Right cardiac atrium (tissue), 5 donors: ENCODE measurements around the gene TRAFD1. TPM values are rescaled to one million over a fixed set of nuclear protein-coding genes. Genes with fewer than 3 reads are reported as not detected.
"Not testable (repeated sequence)": the region's sequence is repeated elsewhere in the genome, so short reads cannot be mapped to it uniquely, and the experiment has no call there.

Source experiments
- ATAC-seq, 2 donors: fragments of 200-7000 bp; cut with Tn5 transposase; one replicate each; pipeline versions ENCODE4 v1.8.0 to v1.9.1; 2020; ENCODE audit warnings: moderate library complexity in 2 of 2, mild to moderate bottlenecking in 1 of 2
- DNase-seq, 3 donors: peaks; one replicate each; pipeline ENCODE4 v3.0.0-alpha.2; 2020
- H3K27ac ChIP-seq: one replicate; pipeline ENCODE4 v1.5.1; 2013; ENCODE audit warnings: mild to moderate bottlenecking, low read length, control low read depth, moderate library complexity
- H3K27me3 ChIP-seq: one replicate; pipeline ENCODE4 v1.6.1; 2013; ENCODE audit not compliant: control insufficient read depth, insufficient read depth
- H3K4me1 ChIP-seq: one replicate; pipeline ENCODE4 v1.6.1; 2013; ENCODE audit warnings: low read length; ENCODE audit not compliant: control insufficient read depth, insufficient read depth
- H3K4me3 ChIP-seq: one replicate; pipeline ENCODE4 v1.5.1; 2013; ENCODE audit warnings: low read length, control low read depth
- H3K9me3 ChIP-seq: one replicate; pipeline ENCODE4 v1.6.1; 2013; ENCODE audit warnings: low read length; ENCODE audit not compliant: control insufficient read depth
- WGBS: extraction: QIAGEN DNeasy Blood & Tissue Kit; methylation state at CpG from one replicate; pipeline ENCODE4 v1.1.7; 2013; 5-methylcytosine and 5-hydroxymethylcytosine counted together
- intact Hi-C, 4 donors: fragments of 100-400 bp; cut with DNase I; formaldehyde crosslinking; loops; one replicate each; pipeline versions ENCODE4 v1.11.0 to v1.14.0; 2022 to 2023
- long read RNA-seq, 4 donors: library from polyadenylated mRNA; unstranded; transcript quantifications; one replicate each; pipeline ENCODE4 v2.0.0, GENCODE V29; 2020 to 2021
- polyA plus RNA-seq: library from polyadenylated mRNA; stranded (reverse); fragments of 200-250 nt; gene quantifications from one replicate; pipeline ENCODE4 v1.2.3, GENCODE V29; 2013
- total RNA-seq, 4 donors: library from RNA; stranded (reverse); fragmentation: NEBNext Ultra II Directional; extraction: Animal tissue kit (Norgen Biotek cat#: 25700); gene quantifications; one replicate each; pipeline ENCODE4 v1.2.1, GENCODE V29; 2021
- donor health status: healthy with polysubstance abuse.
- donor health status: DM: no; HTN: yes; CAD: no.
- donor health status: DM: no; HTN: no; CAD: no.
- donor health status: DM: no; HTN: yes; CAD: no; lungs with severe emphysema.
- donor health status: DM: yes; HTN: yes; CAD: no.

Gene TRAFD1, protein sequence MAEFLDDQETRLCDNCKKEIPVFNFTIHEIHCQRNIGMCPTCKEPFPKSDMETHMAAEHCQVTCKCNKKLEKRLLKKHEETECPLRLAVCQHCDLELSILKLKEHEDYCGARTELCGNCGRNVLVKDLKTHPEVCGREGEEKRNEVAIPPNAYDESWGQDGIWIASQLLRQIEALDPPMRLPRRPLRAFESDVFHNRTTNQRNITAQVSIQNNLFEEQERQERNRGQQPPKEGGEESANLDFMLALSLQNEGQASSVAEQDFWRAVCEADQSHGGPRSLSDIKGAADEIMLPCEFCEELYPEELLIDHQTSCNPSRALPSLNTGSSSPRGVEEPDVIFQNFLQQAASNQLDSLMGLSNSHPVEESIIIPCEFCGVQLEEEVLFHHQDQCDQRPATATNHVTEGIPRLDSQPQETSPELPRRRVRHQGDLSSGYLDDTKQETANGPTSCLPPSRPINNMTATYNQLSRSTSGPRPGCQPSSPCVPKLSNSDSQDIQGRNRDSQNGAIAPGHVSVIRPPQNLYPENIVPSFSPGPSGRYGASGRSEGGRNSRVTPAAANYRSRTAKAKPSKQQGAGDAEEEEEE
- total RNA-seq (10 to 100 TPM; 21.9 to 24.5 (median 23.9) TPM), polyA plus RNA-seq (13.4 TPM)
- long read RNA-seq, donor 1, transcript TRAFD1-202 (12 exons, 2,697 nt), result major isoform, 39 of 56 reads
- long read RNA-seq, donor 1, partial matches to known transcripts, result 6 of 56 reads
- long read RNA-seq, donor 1, other reads (novel, unspliced or antisense), result 8 of 56 reads
- long read RNA-seq, donor 2, transcript TRAFD1-202 (12 exons, 2,697 nt), result major isoform, 19 of 23 reads
- long read RNA-seq, donor 2, partial matches to known transcripts, result 2 of 23 reads
- long read RNA-seq, donor 2, other reads (novel, unspliced or antisense), result 2 of 23 reads
- long read RNA-seq, donor 3, transcript TRAFD1-202 (12 exons, 2,697 nt), result major isoform, 68 of 94 reads
- long read RNA-seq, donor 3, transcript TRAFD1-201 (12 exons, 3,178 nt), result minor isoform, 5 of 94 reads
- long read RNA-seq, donor 3, partial matches to known transcripts, result 15 of 94 reads
- long read RNA-seq, donor 3, other reads (novel, unspliced or antisense), result 6 of 94 reads
- long read RNA-seq, donor 4, transcript TRAFD1-202 (12 exons, 2,697 nt), result major isoform, 19 of 26 reads
- long read RNA-seq, donor 4, partial matches to known transcripts, result 5 of 26 reads
- long read RNA-seq, donor 4, other reads (novel, unspliced or antisense), result 1 of 26 reads

DNA sequence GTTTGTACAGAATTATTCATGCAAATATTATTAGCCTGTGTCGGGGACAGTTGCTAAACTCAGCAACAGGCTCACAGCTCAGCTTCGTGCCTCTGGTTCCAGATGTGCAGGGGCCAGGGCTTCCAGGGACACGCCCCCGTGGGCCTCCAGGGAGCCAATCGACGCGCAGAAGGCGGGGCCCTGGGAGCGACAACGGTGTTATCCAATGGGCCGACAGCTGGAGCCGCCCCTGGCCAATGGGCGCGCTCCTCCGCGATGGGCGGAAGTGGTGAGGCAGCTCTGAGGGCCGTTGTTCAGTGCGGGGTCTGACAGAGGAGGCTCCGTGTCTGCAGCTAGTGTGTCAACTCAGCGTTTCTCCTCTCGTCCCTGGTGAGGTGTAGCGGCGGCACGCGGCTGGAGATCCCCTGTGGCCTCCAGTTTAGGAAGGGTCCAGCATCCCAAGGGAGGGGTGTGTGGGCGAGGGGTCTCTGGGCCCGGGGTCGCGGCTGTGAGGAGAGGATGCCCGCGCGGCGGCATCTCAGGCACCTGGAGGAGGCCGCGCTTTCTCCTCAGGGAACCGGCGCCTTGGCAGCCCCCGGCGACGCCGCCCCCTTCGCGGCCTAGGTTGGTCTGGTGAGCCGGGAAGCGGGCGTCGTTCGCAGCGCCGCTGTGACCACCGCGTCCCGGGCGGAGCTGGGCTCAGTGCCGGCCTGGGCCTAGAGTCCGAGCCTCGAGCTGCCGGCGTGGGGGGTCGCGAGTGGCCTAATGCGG is at the start of gene TRAFD1:
TRAFD1 (plus strand) TSS at position 311 of the 750 bp plus-strand sequence. CDS start 4,963 bp downstream, outside the sequence.
- Histone ChIP-seq H3K27me3 (no peaks in the 10 kb centered on the region), H3K27ac (peak within 1 kb of the TSS; percentile 91), H3K4me3 (peak within 1 kb of the TSS; percentile 61), H3K9me3 (no peaks in the 10 kb centered on the region), H3K4me1 (peaks cover 6% of the 10 kb centered on the region)
- ATAC-seq (peak; percentile 98 to 99), DNase-seq (peak; percentile 98 to 100 (median 99))
- WGBS, result under 1% methylated on average over 63 of the region's 63 CpGs
- intact Hi-C loops, result no loop called here

DNA sequence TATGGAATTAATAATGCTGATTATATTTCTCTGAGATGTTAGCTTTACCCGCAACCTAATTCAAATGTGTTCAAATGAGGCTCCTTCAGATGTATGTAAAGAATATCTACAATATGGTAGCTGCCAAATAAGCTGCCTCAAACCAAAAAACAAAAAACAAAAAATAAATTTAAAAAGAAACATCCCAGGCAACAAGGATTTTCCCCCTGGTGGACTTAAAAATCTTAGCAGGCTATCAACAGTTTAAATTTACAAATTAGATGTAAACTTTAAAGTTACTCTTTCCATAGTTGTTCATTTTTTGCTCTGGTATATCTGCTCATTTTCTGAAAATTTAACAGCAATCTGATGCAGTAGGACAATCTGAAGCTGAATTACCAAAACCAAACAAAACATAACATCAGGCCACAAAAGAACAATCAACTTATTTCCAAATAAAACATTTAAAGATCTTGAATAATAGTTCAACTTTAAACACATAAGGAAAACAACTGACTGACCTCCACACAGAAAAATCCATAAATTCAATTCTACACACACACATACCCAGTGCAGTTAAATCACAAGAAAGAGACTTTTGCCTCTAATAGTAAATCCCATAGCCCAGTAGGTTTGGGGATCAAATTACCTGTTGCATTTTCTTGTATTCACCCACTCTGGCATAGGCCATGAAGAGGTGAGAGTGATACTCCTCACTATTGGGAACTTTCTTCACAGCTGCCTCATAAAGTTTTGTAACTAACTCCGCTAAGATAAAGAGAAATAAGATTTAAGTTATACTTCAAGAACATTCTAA is 38.1 kb upstream of the TRAFD1 start:
- ATAC-seq (no peak), DNase-seq (no peak)
- no peaks in the 10 kb centered on the region for H3K4me1 ChIP-seq
- WGBS, result 96% methylated on average over 2 of the region's 2 CpGs
- H3K9me3 ChIP-seq, result no peaks in the 10 kb centered on the region
- H3K27ac ChIP-seq, result no peak overlapping the region
- no peak overlapping the region for H3K4me3 ChIP-seq
- intact Hi-C loops, result no loop called here
- H3K27me3 ChIP-seq, result no peaks in the 10 kb centered on the region

DNA sequence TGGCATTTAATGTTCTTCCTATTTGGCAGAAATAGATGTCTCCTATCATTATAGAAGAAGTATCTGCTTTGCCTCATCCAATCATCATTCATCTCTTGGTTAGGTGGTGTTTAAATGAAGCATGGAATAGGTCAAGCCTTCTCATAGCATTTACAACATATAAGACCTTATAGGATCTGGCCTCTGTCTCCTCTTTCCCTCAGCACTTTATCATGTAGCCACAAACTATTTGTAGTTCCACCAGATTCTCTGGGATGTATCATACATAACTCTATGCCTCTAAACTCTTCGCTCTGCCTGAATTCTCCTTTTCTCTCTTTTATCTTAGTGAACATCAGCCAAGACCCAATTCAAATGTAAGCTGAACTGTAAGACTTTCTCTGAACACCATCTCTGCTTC is 37.5 kb upstream of the TRAFD1 start:
- Histone ChIP-seq H3K4me3 (no peak overlapping the region), H3K4me1 (no peaks in the 10 kb centered on the region), H3K27ac (no peak overlapping the region), H3K27me3 (no peaks in the 10 kb centered on the region), H3K9me3 (no peaks in the 10 kb centered on the region)
- intact Hi-C loops, result no loop called here
- no peak for DNase-seq
- ATAC-seq, result no peak
- WGBS, result 97% methylated on average over 1 of the region's 1 CpG

DNA sequence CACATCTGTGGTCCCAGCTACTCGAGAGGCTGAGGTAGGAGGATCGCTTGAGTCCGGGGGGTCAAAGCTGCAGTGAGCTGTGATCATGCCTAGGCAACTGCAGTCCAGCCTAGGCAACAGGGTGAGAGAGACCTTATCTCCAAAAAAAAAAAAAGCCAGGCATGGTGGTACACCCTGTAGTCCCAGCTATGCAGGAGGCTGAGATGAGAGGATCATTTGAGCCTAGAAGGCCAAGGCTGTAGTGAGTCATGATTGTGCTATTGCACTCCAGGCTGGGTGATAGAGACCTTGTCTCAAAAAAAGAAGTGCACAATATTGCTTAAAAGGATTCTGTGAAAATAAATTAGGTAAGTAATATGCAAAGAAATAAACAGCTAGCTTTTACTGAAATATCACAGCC is 33.8 kb upstream of the TRAFD1 start:
- ATAC-seq (no peak), DNase-seq (no peak)
- Histone ChIP-seq H3K4me3 (no peak overlapping the region), H3K27ac (no peak overlapping the region), H3K9me3 (no peaks in the 10 kb centered on the region), H3K4me1 (no peaks in the 10 kb centered on the region), H3K27me3 (no peaks in the 10 kb centered on the region)
- WGBS, result 96% methylated on average over 3 of the region's 3 CpGs
- intact Hi-C loops, result loop anchor here in 1 of 4 donors (10.0 kb wide), 1 partner anchor 147 kb away; no protein-coding TSS in a partner anchor

DNA sequence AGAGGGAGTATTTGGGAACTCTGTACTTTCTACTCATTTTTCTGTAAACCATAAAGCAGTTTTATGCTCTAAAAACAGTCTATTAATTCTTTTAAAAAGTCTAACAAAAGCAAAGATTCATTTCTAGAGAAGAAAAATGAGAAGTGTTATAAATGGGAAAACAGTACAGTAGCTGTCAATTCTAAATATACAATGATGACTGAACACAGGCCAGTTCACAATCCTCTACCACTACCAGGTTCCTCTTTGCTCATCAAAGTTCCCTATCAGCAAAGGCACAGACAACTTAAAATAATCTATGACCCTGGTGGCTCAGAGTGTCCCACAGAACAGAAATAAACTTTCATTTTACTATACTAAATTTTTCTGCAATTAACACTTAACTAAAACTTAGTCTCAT is 29.3 kb upstream of the TRAFD1 start:
- ATAC-seq, result peak in 1 of 2 donors; percentile 31
- H3K27ac ChIP-seq, result no peak overlapping the region

DNA sequence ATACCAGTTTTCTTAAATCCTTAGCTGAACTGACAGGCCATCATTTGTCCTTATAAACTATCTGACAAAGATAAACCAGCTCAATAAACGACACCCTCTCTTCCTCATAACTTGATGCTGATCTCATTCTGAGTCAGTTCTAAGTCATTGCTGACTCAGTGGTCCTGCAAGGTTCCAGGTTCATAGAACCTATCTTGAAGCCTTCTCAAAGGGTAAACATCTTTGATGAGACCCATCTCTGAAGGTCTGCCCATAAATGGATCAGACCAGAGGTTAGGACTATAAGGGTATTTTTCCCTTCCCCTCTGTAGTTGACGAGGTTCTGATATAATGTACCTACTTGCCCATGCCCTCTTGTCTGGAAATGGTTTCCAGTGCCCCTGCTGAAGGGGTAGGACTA is 28.7 kb upstream of the TRAFD1 start:
- intact Hi-C loops, result loop anchor here in 1 of 4 donors (10.0 kb wide), 1 partner anchor 152 kb away; no protein-coding TSS in a partner anchor
- H3K27me3 ChIP-seq, result no peaks in the 10 kb centered on the region
- H3K9me3 ChIP-seq, result no peaks in the 10 kb centered on the region
- no peaks in the 10 kb centered on the region for H3K4me1 ChIP-seq
- 55% methylated on average over 2 of the region's 2 CpGs for WGBS
- DNase-seq (no peak), ATAC-seq (peak in 1 of 2 donors; percentile 20)
- no peak overlapping the region for H3K27ac ChIP-seq
- H3K4me3 ChIP-seq, result no peak overlapping the region

More for the DNA sequence above, 29.3 kb upstream of the TRAFD1 start:
- no peak for DNase-seq
- H3K9me3 ChIP-seq, result no peaks in the 10 kb centered on the region
- H3K27me3 ChIP-seq, result no peaks in the 10 kb centered on the region
- intact Hi-C loops, result loop anchor here in 1 of 4 donors (10.0 kb wide), 1 partner anchor 151 kb away; no protein-coding TSS in a partner anchor
- no peaks in the 10 kb centered on the region for H3K4me1 ChIP-seq
- H3K4me3 ChIP-seq, result no peak overlapping the region

DNA sequence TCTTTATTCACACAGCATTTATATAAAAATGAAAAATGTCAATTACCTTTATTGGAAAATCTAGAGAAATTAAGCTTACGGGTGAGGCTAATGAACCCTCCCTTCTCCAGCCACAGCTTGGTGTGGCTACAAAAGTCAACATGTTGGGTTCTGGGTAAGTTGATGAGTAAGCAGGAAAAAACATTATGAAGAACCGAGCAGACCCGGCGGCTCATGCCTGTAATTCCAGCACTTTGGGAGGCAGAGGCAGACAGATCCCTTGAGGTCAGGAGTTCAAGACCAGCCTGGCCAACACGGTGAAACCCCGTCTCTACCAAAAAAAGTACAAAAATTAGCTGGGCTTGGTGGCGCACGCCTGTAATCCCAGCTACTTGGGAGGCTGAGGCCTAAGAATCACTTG is 27.7 kb upstream of the TRAFD1 start:
- no peak overlapping the region for H3K27ac ChIP-seq
- H3K27me3 ChIP-seq, result no peaks in the 10 kb centered on the region
- no peak for DNase-seq
- intact Hi-C loops, result loop anchor here in 1 of 4 donors (10.0 kb wide), 1 partner anchor 153 kb away; no protein-coding TSS in a partner anchor
- 95% methylated on average over 8 of the region's 8 CpGs for WGBS
- H3K9me3 ChIP-seq, result no peaks in the 10 kb centered on the region
- no peak overlapping the region for H3K4me3 ChIP-seq
- no peak for ATAC-seq
- no peaks in the 10 kb centered on the region for H3K4me1 ChIP-seq

DNA sequence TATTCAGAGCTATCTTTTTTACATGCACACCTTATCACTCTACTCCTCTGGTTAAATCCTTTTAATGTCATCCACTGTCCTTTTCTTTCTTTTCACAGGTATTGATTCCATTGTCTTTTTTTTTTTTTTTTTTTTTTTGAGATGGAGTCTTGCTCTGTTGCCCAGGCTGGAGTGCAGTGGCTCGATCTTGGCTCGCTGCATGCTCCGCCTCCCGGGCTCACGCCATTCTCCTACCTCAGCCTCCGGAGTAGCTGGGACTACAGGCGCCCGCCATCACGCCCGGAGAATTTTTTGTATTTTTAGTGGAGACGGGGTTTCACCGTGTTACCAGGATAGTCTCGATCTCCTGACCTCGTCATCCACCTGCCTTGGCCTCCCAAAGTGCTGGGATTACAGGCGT is 24.9 kb upstream of the TRAFD1 start:
- WGBS, result 98% methylated on average over 15 of the region's 15 CpGs
- H3K9me3 ChIP-seq, H3K27me3 ChIP-seq, DNase-seq, H3K27ac ChIP-seq, H3K4me1 ChIP-seq, ATAC-seq, intact Hi-C loops, H3K4me3 ChIP-seq: not testable (repeated sequence)

DNA sequence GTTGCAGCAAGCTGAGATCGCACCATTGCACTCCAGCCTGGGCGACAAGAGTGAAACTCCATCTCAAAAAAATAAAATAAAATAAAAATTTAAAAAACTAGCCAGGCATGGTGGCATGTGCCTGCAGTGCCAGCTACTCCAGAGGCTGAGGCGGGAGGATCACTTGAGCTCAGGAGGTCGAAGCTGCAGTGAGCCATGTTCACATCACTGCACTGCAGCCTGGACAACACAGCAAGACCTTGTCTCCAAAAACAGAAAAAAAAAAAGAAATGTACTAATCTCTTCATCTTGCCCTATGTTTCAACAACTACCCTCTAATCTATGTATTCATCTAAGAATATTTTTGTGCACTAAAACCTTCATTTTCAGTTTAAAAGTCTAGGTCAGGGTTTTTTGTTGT is 23.2 kb upstream of the TRAFD1 start:
- over 99% methylated on average over 4 of the region's 4 CpGs for WGBS
- Histone ChIP-seq H3K4me1 (peaks cover 6% of the 10 kb centered on the region), H3K9me3 (no peaks in the 10 kb centered on the region), H3K4me3 (no peak overlapping the region), H3K27me3 (no peaks in the 10 kb centered on the region), H3K27ac (no peak overlapping the region)
- ATAC-seq (no peak), DNase-seq (no peak)
- intact Hi-C loops, result no loop called here
